SK-N-MC (cell line): ENCODE measurements around the gene CNNM2.

Experiments used
- EZH2 ChIP-seq: fragments of 200-600 bp; sonication (generic); IDR thresholded peaks from one replicate; pipeline ENCODE4 v1.6.1; 2017; ENCODE audit warnings: antibody characterized with exemption
- POLR2AphosphoS5 ChIP-seq: IDR thresholded peaks from 2 replicates; pipeline ENCODE4 v1.6.1; 2012; ENCODE audit warnings: mild to moderate bottlenecking, low read depth, low read length, borderline replicate concordance

DNA sequence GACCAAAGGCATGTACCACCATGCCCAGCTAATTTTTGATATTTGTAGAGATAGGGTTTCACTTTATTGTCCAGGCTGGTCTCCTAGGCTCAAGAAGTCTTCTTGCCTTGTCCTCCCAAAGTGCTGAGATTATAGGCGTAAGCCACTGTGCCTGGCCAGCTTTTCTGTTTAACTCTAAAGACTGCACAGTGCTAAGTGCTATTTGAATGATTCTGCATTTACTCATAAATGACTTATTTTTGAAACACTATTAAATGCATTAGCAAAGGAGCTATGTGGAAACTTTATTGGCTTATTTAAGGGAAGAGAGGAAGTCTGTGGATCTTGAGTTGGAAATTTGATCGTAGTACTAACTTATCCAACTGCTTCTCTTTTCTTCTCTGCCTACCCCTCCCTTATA is 185.9 kb downstream of the CNNM2 start:
- no peak for TF ChIP-seq POLR2AphosphoS5
- TF ChIP-seq EZH2, result no peak
